GM12878 (cell line): ENCODE data around the gene ANAPC16. TPM values are rescaled to one million over a fixed set of nuclear protein-coding genes. Genes with fewer than 3 reads are reported as not detected.
A peak's percentile ranks its signal among the peaks of the same experiment; 100 is the strongest.

Source experiments
- ATAC-seq: fragments of 200-7000 bp; cut with Tn5 transposase; 3 replicates; pipeline ENCODE4 v1.9.1; 2020; ENCODE audit warnings: mild to moderate bottlenecking, moderate library complexity
- BruUV-seq: library from RNA; stranded (reverse); fragments of 400-500 nt; replicated peaks from 2 replicates; lab custom pipeline; 2021; lab: Mats Ljungman, UMichigan
- CTCF ChIA-PET: fragments of 300-600 bp; sonication (Branson Sonifier 250); formaldehyde crosslinking; extraction: SDS; loops from one replicate; lab custom pipeline; 2021; ENCODE audit warnings: inconsistent platforms; lab: Yijun Ruan, JAX
- POLR2A ChIA-PET: fragments of 350-600 bp; formaldehyde crosslinking; extraction: SDS; loops from one replicate; lab custom pipeline; 2021; ENCODE audit warnings: inconsistent platforms; lab: Charles Lee
- RAD21 ChIA-PET: fragments of 300-600 bp; sonication (Branson Sonifier 250); formaldehyde crosslinking; loops from one replicate; lab custom pipeline; 2023; ENCODE audit warnings: antibody characterized with exemption; ENCODE audit not compliant: unreplicated experiment; lab: Charles Lee
- SMC1A ChIA-PET: fragments of 300-600 bp; sonication (Branson Sonifier 250); formaldehyde crosslinking; loops from one replicate; lab custom pipeline; 2023; ENCODE audit not compliant: unreplicated experiment, uncharacterized antibody; lab: Charles Lee
- DNase-seq: peaks from one replicate; pipeline ENCODE4 v3.0.0-alpha.2; 2011; ENCODE audit warnings: low read depth, low spot score
- FAIRE-seq: peaks from 3 replicates; lab custom pipeline; 2011; peaks lifted over from hg19 to GRCh38; lab: Jason Lieb, UNC
- H2AFZ ChIP-seq: 2 replicates; pipeline ENCODE4 v1.6.0; 2011; ENCODE audit warnings: low read depth, low read length, control low read depth; ENCODE audit not compliant: control insufficient read depth
- H3K27ac ChIP-seq: 2 replicates; pipeline ENCODE4 v1.5.1; 2011; ENCODE audit warnings: control low read depth; ENCODE audit not compliant: control insufficient read depth, insufficient read depth
- H3K27me3 ChIP-seq, 2 experiments: replicated peaks in 1 of 2; 2 replicates each; pipeline versions ENCODE4 v1.6.0 to v1.6.1; 2011; ENCODE audit warnings: low read length in 1 of 2; ENCODE audit not compliant: control insufficient read depth in 2 of 2, insufficient read depth in 2 of 2
- H3K36me3 ChIP-seq, 2 experiments: 2 replicates each; pipeline ENCODE4 v1.5.1; 2011; ENCODE audit warnings: low read length in 1 of 2; ENCODE audit not compliant: control insufficient read depth in 2 of 2, insufficient read depth in 2 of 2
- H3K4me1 ChIP-seq: 2 replicates; pipeline ENCODE4 v1.6.1; 2011; ENCODE audit warnings: mild to moderate bottlenecking, low read length, moderate library complexity, mixed read lengths; ENCODE audit not compliant: control insufficient read depth, insufficient read depth
- H3K4me2 ChIP-seq: 2 replicates; pipeline ENCODE4 v1.6.0; 2011; ENCODE audit warnings: control low read depth; ENCODE audit not compliant: control insufficient read depth, insufficient read depth
- H3K4me3 ChIP-seq: fragments of 200-600 bp; sonication (generic); 2 replicates; pipeline ENCODE4 v1.5.1; 2016
- H3K79me2 ChIP-seq: 2 replicates; pipeline ENCODE4 v1.6.0; 2011; ENCODE audit warnings: low read length; ENCODE audit not compliant: control insufficient read depth, insufficient read depth
- H3K9ac ChIP-seq: 2 replicates; pipeline ENCODE4 v1.8.0; 2011; ENCODE audit warnings: low read length, control low read depth, mixed read lengths; ENCODE audit not compliant: control insufficient read depth, insufficient read depth
- H3K9me3 ChIP-seq: replicated peaks from 3 replicates; pipeline ENCODE4 v1.5.1; 2011; ENCODE audit warnings: mild to moderate bottlenecking, low read length; ENCODE audit not compliant: control insufficient read depth, insufficient read depth
- H4K20me1 ChIP-seq: 2 replicates; pipeline ENCODE4 v1.6.0; 2011; ENCODE audit not compliant: control insufficient read depth, insufficient read depth
- CREB1 ChIP-seq: IDR thresholded peaks from 2 replicates; pipeline ENCODE4 v1.6.1; 2012; ENCODE audit warnings: low read depth, mild to moderate bottlenecking, inconsistent platforms
- FOXM1 ChIP-seq: IDR thresholded peaks from 2 replicates; pipeline ENCODE4 v1.6.1; 2012; ENCODE audit warnings: low read depth, mild to moderate bottlenecking, inconsistent platforms, low read length, moderate library complexity
- MTA3 ChIP-seq: IDR thresholded peaks from 2 replicates; pipeline ENCODE4 v1.6.1; 2012; ENCODE audit warnings: low read length, inconsistent platforms, borderline replicate concordance
- RAD21 ChIP-seq: IDR thresholded peaks from 2 replicates; pipeline ENCODE4 v1.6.1; 2011; ENCODE audit warnings: mild to moderate bottlenecking, low read depth, low read length, moderate library complexity; ENCODE audit not compliant: insufficient read depth
- in situ Hi-C: fragments of 300-500 bp; cut with MboI; formaldehyde crosslinking; loops from 9 replicates; pipeline ENCODE4 v1.14.3; 2018; ENCODE audit warnings: mixed read lengths
- intact Hi-C: fragments of 100-400 bp; cut with micrococcal nuclease; formaldehyde crosslinking; loops from one replicate; pipeline ENCODE4 v1.14.2; 2022; ENCODE audit not compliant: unreplicated experiment
- polyA plus RNA-seq, 11 experiments: library from polyadenylated mRNA; depleted of rRNA in 4 of 11; unstranded in 6 of 11; stranded (reverse) in 5 of 11; fragments of >200 nt; fragmentation: Nextera tagmentation in 4 of 11; fragmentation: Illumina TruSeq in 1 of 11; extraction: Ambion mirVana in 4 of 11; extraction: Trizol in 1 of 11; gene quantifications; 1 replicate in 1 of 11; 2 replicates in 10 of 11; pipeline versions ENCODE4 v1.2.1 to v1.2.3, GENCODE V29; 2011 to 2016; ENCODE audit warnings: inconsistent platforms in 2 of 11, missing spikeins in 2 of 11, low read depth in 1 of 11
- total RNA-seq, 4 experiments: library from RNA; depleted of rRNA in 3 of 4; stranded (reverse); fragments of >200 nt in 3 of 4; fragmentation: Illumina TruSeq in 1 of 4; extraction: Trizol in 1 of 4; gene quantifications; 2 replicates each; pipeline versions ENCODE4 v1.2.1 to v1.2.3, GENCODE V29; 2013 to 2021
- TF ChIP-seq, protein P1 (sequence below): IDR thresholded peaks from 2 replicates; pipeline ENCODE4 v1.6.1; 2012; ENCODE audit warnings: low read depth, low read length, improper control_type of control experiment

The ANAPC16 gene
- total and polyA plus RNA-seq, 10 of the 15 experiments (the other 5 are each of a cell fraction or from before 2014, with no cell fraction given), result 66.9 to 208 (median 134) TPM

- Histone ChIP-seq H3K4me1 (peaks cover 35% of the 10 kb centered on the region), H3K27me3 (no peaks in the 10 kb centered on the region), H2AFZ (peak overlapping the region; percentile 15; the same call in 1 of the 2 replicates), H3K79me2 (no peaks in the 10 kb centered on the region), H3K4me2 (peak overlapping the region; percentile 58), H3K27ac (peak overlapping the region; percentile 67), H3K4me3 (no peak overlapping the region; the same call in 1 of the 2 replicates), H3K36me3 (peaks cover 2 to 15% of the 10 kb centered on the region in 2 experiments; a peak in 3 of 4 replicates), H3K9me3 (no peaks in the 10 kb centered on the region), H4K20me1 (no peaks in the 10 kb centered on the region), H3K9ac (peak overlapping the region; percentile 1; the same call in 1 of the 2 replicates)
- in situ Hi-C loops (no loop called here), intact Hi-C loops (loop anchor here (2.0 to 5.0 kb wide), 2 partner anchors 41 to 43 kb away; partner anchors contain the start of genes ANAPC16 and ASCC1)
- CTCF ChIA-PET, result interaction anchor here (1.1 to 2.8 kb wide), 15 partner anchors 9 to 163 kb away, joined by 3 to 22 read pairs (median 5); partner anchors contain the start of gene ASCC1
- TF ChIP-seq, protein P1, sequence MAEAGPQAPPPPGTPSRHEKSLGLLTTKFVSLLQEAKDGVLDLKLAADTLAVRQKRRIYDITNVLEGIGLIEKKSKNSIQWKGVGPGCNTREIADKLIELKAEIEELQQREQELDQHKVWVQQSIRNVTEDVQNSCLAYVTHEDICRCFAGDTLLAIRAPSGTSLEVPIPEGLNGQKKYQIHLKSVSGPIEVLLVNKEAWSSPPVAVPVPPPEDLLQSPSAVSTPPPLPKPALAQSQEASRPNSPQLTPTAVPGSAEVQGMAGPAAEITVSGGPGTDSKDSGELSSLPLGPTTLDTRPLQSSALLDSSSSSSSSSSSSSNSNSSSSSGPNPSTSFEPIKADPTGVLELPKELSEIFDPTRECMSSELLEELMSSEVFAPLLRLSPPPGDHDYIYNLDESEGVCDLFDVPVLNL, result no peak
- 0 out of 2 replicates have a peak, but pooled peaks have one; percentile 5 for TF ChIP-seq CREB1
- 0 out of 2 replicates have a peak, but pooled peaks have one; percentile 24 for TF ChIP-seq FOXM1
- TF ChIP-seq RAD21, result no peak
- TF ChIP-seq MTA3, result peak; percentile 9; the same call in 1 of the 2 replicates
- FAIRE-seq (no peak), DNase-seq (no peak), ATAC-seq (peak; percentile 11; the same call in 2 of the 3 replicates)
- POLR2A ChIA-PET, result interaction anchor here (0.6 to 2.2 kb wide), 9 partner anchors 9 to 87 kb away, joined by 3 to 15 read pairs (median 5); partner anchors contain the start of genes ANAPC16 and ASCC1
- BruUV-seq, result no TSS peak
- RAD21 ChIA-PET, result interaction anchor here (0.8 to 2.8 kb wide), 11 partner anchors 15 to 163 kb away, joined by 3 to 25 read pairs (median 5); no protein-coding TSS in a partner anchor
- SMC1A ChIA-PET, result interaction anchor here (0.7 to 3.6 kb wide), 24 partner anchors 10 to 170 kb away, joined by 3 to 47 read pairs (median 5); partner anchors contain the start of genes ANAPC16 and ASCC1
These were observed 41.5 kb upstream of the ANAPC16 start for GRCh38 chr10:72174297-72174662.
